Left renal cortex interstitium (tissue), 4 donors: ENCODE data around the gene ULK1. TPM values are rescaled to one million over a fixed set of nuclear protein-coding genes. Genes with fewer than 3 reads are reported as not detected.
"Not testable (repeated sequence)": the region's sequence is repeated elsewhere in the genome, so short reads cannot be mapped to it uniquely, and the experiment has no call there.

ENCODE experiments used
- DNase-seq, 4 donors: peaks; one replicate each; pipeline ENCODE4 v3.0.0-alpha.2; 2013; ENCODE audit warnings: low read depth in 4 of 4, low spot score in 2 of 4, missing footprints in 1 of 4
- polyA plus RNA-seq, 4 donors: library from polyadenylated mRNA; unstranded; fragments of 120-200 nt; gene quantifications; one replicate each; pipeline ENCODE4 v1.2.1, GENCODE V29; 2013; ENCODE audit not compliant: insufficient read length in 4 of 4

Gene ULK1
- polyA plus RNA-seq, 4 donors, result 18.8 to 47.9 (median 34.7) TPM

GRCh38 chr12:131861261-131862083, 33.0 kb upstream of the ULK1 start:
- no peak for DNase-seq

- no peak for DNase-seq
Observed at GRCh38 chr12:131862084-131862441, 32.4 kb upstream of the ULK1 start.

- no peak for DNase-seq
Observed at GRCh38 chr12:131862600-131862993, 31.8 kb upstream of the ULK1 start.

GRCh38 chr12:131862994-131863710, 31.3 kb upstream of the ULK1 start:
- DNase-seq, result no peak

- DNase-seq, result no peak
Observed at GRCh38 chr12:131863711-131864396, 30.6 kb upstream of the ULK1 start.

- DNase-seq, result no peak
Observed at GRCh38 chr12:131864469-131864868, 30.0 kb upstream of the ULK1 start.

GRCh38 chr12:131865180-131865875, 29.1 kb upstream of the ULK1 start:
- no peak for DNase-seq

- DNase-seq, result no peak
Observed at GRCh38 chr12:131867471-131867870, 27.0 kb upstream of the ULK1 start.

- no peak for DNase-seq
Observed at GRCh38 chr12:131867891-131868675, 26.3 kb upstream of the ULK1 start.

GRCh38 chr12:131869871-131870418, 24.5 kb upstream of the ULK1 start:
- no peak for DNase-seq

GRCh38 chr12:131871677-131872076, 22.7 kb upstream of the ULK1 start:
- no peak for DNase-seq

- no peak for DNase-seq
Observed at GRCh38 chr12:131872154-131873051, 22.0 kb upstream of the ULK1 start.

GRCh38 chr12:131873293-131873692, 21.1 kb upstream of the ULK1 start:
- no peak for DNase-seq

- not testable (repeated sequence) for DNase-seq
Observed at GRCh38 chr12:131874972-131875371, 19.4 kb upstream of the ULK1 start.

GRCh38 chr12:131877216-131877615, 17.2 kb upstream of the ULK1 start:
- DNase-seq, result not testable (repeated sequence)

GRCh38 chr12:131878436-131878835, 16.0 kb upstream of the ULK1 start:
- not testable (repeated sequence) for DNase-seq

- DNase-seq, result no peak
Observed at GRCh38 chr12:131882804-131883520, 11.5 kb upstream of the ULK1 start.

- no peak for DNase-seq
Observed at GRCh38 chr12:131883521-131883900, 10.9 kb upstream of the ULK1 start.
